Measurements from ENCODE around the gene MAP3K5. TPM values are rescaled to one million over a fixed set of nuclear protein-coding genes. Genes with fewer than 3 reads are reported as not detected.

Gene MAP3K5
- total and polyA plus RNA-seq, 2 of the 8 experiments (the other 6 are each of a cell fraction or from before 2014, with no cell fraction given): 0.63 to 2.6 TPM

DNA sequence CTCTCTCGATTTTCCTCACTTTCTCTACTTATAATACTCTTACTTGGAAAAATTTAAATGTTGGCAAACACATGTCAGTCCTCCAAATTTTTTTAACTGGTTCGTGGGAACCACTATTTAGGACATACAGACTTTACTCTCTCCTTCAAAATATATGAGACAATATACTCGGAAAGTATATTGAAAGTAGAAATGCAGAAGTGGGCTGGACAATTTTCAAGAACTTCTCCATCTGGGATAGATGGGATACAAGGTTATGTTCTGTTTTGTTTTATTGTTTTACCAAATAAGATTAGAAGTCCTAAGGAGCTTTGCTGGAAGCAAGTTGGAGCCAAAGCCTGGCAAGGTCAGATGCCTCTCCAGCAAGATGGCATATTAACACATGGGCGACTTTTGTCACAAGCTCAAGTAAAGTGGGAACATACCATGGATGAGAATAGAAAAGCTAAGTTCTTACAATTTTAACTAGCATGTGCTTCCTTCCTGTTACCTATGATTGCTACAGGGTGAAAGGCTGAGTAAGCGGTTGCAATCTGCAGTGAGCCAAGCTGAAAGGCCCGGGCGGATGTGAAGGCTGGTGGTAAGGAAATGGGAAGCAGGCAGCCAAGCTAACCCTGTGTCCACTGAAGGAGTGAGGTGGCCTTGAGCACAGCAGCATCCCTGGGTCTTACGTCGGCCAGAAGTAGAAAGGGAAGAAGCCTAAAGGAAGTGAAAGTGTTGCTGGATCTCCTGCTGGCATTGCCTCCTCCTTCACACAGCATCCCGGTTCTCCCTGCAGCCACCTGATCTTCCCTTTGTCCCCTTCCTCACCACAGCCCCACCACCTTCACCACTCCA lies 7.1 kb downstream of the MAP3K5 start:
- FAIRE-seq: no peak
- WGBS, 2 experiments (ENCODE audit: extremely low coverage in 1 of 2, insufficient coverage in 1 of 2, insufficient read length in 1 of 2, insufficient replicate concordance in 2 of 2, low coverage in 1 of 2, low lambda C conversion rate in 2 of 2, missing lambda C conversion rate in 1 of 2): 78% methylated on average over 10 of the region's 10 CpGs; no CpG with 5 or more reads in 1 of the 2 experiments
- CTCF ChIA-PET (ENCODE audit: partially characterized antibody): interaction anchor here (0.8 kb wide), 1 partner anchor 141 kb away, joined by 3 read pairs; no protein-coding TSS in a partner anchor

More for the DNA sequence above, 7.1 kb downstream of the MAP3K5 start:
- Histone ChIP-seq H4K8ac (ENCODE audit: extremely low read depth, insufficient read depth, low read length) (no peak overlapping the region), H3K4me1 (replicated peaks in 1 of 4; ENCODE audit: control insufficient read depth in 3 of 4, insufficient read depth in 4 of 4, low read length in 3 of 4) (peaks cover 0 to 2% (median 0%) of the 10 kb centered on the region in 4 experiments; a peak in 1 of 7 replicates), H4K5ac (ENCODE audit: insufficient read length, low read depth, low read length) (no peak overlapping the region), H2AK5ac (ENCODE audit: low read depth, low read length) (no peak overlapping the region), H2BK120ac (replicated peaks; ENCODE audit: low read depth, low read length) (no peak overlapping the region), H4K91ac (replicated peaks; ENCODE audit: insufficient read length, low read length) (no peak overlapping the region), H3K14ac (ENCODE audit: insufficient read length) (no peak overlapping the region), H3K9ac (replicated peaks in 1 of 4; ENCODE audit: extremely low read depth in 1 of 4, low read depth in 3 of 4, low read length in 3 of 4) (no peak overlapping the region), H3K36me3 (ENCODE audit: control insufficient read depth in 2 of 4, insufficient read depth in 4 of 4, low read length in 3 of 4) (no peaks in the 10 kb centered on the region), H3K27ac (ENCODE audit: low read depth, low read length) (no peak overlapping the region), H2BK5ac (ENCODE audit: low read depth, low read length) (no peak overlapping the region), H2BK12ac (ENCODE audit: low read depth, low read length) (no peak overlapping the region), H3K23ac (ENCODE audit: insufficient read length) (no peak overlapping the region), H2AFZ (ENCODE audit: low read length) (no peak overlapping the region), H3K79me2 (ENCODE audit: control insufficient read depth in 1 of 2, insufficient read depth in 2 of 2, low read length in 2 of 2) (no peaks in the 10 kb centered on the region), H3K23me2 (ENCODE audit: low read depth, low read length) (no peaks in the 10 kb centered on the region), H3K56ac (replicated peaks; ENCODE audit: insufficient read length, low read depth, low read length) (no peak overlapping the region), H3K4me3 (ENCODE audit: extremely low read depth in 1 of 4, insufficient read depth in 2 of 4, low read depth in 3 of 4, low read length in 4 of 4) (no peak overlapping the region), H4K20me1 (replicated peaks in 1 of 2; ENCODE audit: control insufficient read depth in 1 of 2, insufficient read depth in 2 of 2, low read length in 2 of 2) (no peaks in the 10 kb centered on the region), H3K18ac (ENCODE audit: extremely low read depth, low read length) (no peak overlapping the region), H3K9me3 (ENCODE audit: insufficient read depth in 2 of 2, low read depth in 1 of 2, low read length in 1 of 2) (no peaks in the 10 kb centered on the region), H3K27me3 (replicated peaks in 1 of 4; ENCODE audit: control insufficient read depth in 3 of 4, extremely low read depth in 1 of 4, insufficient read depth in 3 of 4, low read length in 3 of 4) (peaks cover 0 to 4% (median 0%) of the 10 kb centered on the region in 4 experiments; a peak in 1 of 7 replicates), H2BK20ac (ENCODE audit: low read length) (no peak overlapping the region), H2BK15ac (ENCODE audit: low read length) (no peak overlapping the region), H3K4me2 (ENCODE audit: insufficient read depth in 1 of 2, low read depth in 2 of 2, low read length in 2 of 2) (no peak overlapping the region), H3K4ac (replicated peaks; ENCODE audit: insufficient read length, low read depth, low read length) (no peak overlapping the region), H3K79me1 (ENCODE audit: low read depth, low read length) (no peaks in the 10 kb centered on the region)
- TF ChIP-seq RNF2 (IDR thresholded peaks at IDR 0.05; ENCODE audit: borderline replicate concordance, low read depth, low read length, missing control alignments, poor library complexity, severe bottlenecking): no peak
- TF ChIP-seq HDAC6 (IDR thresholded peaks at IDR 0.05; ENCODE audit: low read depth, low read length): no peak
- TF ChIP-seq SIRT6 (IDR thresholded peaks at IDR 0.05; ENCODE audit: low read length): no peak
- TF ChIP-seq KDM4A (IDR thresholded peaks at IDR 0.05; ENCODE audit: low read depth, low read length, severe bottlenecking): no peak
- no peak for TF ChIP-seq MAFK (IDR thresholded peaks at IDR 0.05; ENCODE audit: low read depth, low read length)
- TF ChIP-seq POLR2AphosphoS5 (IDR thresholded peaks at IDR 0.05; ENCODE audit: low read depth, low read length): no peak
- TF ChIP-seq NANOG (IDR thresholded peaks at IDR 0.05; ENCODE audit: insufficient read depth, low read depth, low read length, poor library complexity, severe bottlenecking): no peak
- TF ChIP-seq RXRA (IDR thresholded peaks at IDR 0.05; ENCODE audit: insufficient read depth, low read depth, low read length): no peak
- TF ChIP-seq EGR1 (IDR thresholded peaks at IDR 0.05; ENCODE audit: borderline replicate concordance, low read depth, low read length): no peak
- POLR2A ChIA-PET (ENCODE audit: partially characterized antibody): interaction anchor here (1.8 kb wide), 1 partner anchor 12 kb away, joined by 5 read pairs; no protein-coding TSS in a partner anchor
- DNase-seq (ENCODE audit: low read depth in 1 of 2, low spot score in 2 of 2): no peak

Measured in H1 (cell line).